Measurements from ENCODE around the gene FAM131B. TPM values are rescaled to one million over a fixed set of nuclear protein-coding genes. Genes with fewer than 3 reads are reported as not detected.

FAM131B gene
- total and polyA plus RNA-seq, 9 of the 15 experiments (the other 6 are each of a cell fraction or from before 2014, with no cell fraction given): 0.03 to 0.04 TPM; not detected in 7

DNA sequence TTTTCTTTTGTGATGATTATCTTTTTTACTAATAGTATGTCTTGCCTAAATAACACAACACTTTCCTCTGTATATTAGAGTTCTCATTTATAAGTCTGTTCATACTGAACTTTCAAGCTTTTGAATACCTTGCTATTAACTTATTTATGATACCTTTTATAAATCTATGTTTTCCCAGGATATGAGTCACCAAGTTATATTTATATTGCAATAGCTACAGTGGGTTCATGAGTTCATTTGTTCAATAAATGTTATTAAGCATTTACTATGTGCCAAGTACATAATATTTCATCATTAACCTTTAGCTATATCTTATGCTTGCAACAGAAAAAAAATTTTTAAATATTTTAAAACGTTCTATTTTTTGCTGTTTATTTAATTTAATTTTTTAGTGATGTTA is 28.3 kb downstream of the FAM131B start:
- Histone ChIP-seq H3K79me2 (ENCODE audit: control insufficient read depth, insufficient read depth, low read length) (no peaks in the 10 kb centered on the region), H3K4me1 (replicated peaks in 1 of 2; ENCODE audit: control insufficient read depth in 2 of 2, insufficient read depth in 2 of 2, low read length in 2 of 2) (no peaks in the 10 kb centered on the region), H3K27me3 (ENCODE audit: control insufficient read depth in 2 of 2, insufficient read depth in 2 of 2, low read length in 2 of 2) (peaks cover 35 to 61% of the 10 kb centered on the region in 2 experiments; a peak in 4 of 5 replicates), H2AFZ (ENCODE audit: low read depth, low read length) (no peak overlapping the region), H3K27ac (ENCODE audit: extremely low read depth, low read depth, low read length) (no peak overlapping the region), H3K9me1 (ENCODE audit: control insufficient read depth, insufficient read depth, low read length) (no peaks in the 10 kb centered on the region), H3K4me3 (no peak overlapping the region), H4K20me1 (replicated peaks; ENCODE audit: control insufficient read depth, insufficient read depth, low read length) (no peaks in the 10 kb centered on the region), H3K9ac (ENCODE audit: insufficient read depth in 1 of 2, low read depth in 2 of 2, low read length in 2 of 2) (no peak overlapping the region), H3K36me3 (ENCODE audit: control insufficient read depth, insufficient read depth, low read length) (no peaks in the 10 kb centered on the region), H3K4me2 (ENCODE audit: insufficient read depth, low read length) (no peak overlapping the region), H3K9me3 (replicated peaks; ENCODE audit: control insufficient read depth, insufficient read depth, low read depth, low read length) (no peaks in the 10 kb centered on the region)
- FAIRE-seq: no peak
- TF ChIP-seq CBX8 (IDR thresholded peaks at IDR 0.05; ENCODE audit: borderline replicate concordance, extremely low read depth, low read depth, low read length, poor library complexity, severe bottlenecking) (no peak), CEBPG (CRISPR knock-in tag; IDR thresholded peaks at IDR 0.05) (no peak), CEBPG (tag; conservative IDR thresholded peaks at IDR 0.05 in 1 of 2, IDR thresholded peaks at IDR 0.05 in 1 of 2) (0 out of 4 replicates have a peak, but pooled peaks of 1 of the 2 experiments have one; percentile 34), FOXM1 (IDR thresholded peaks at IDR 0.05; ENCODE audit: low read depth) (no peak), FOXM1 (CRISPR knock-in tag; IDR thresholded peaks at IDR 0.05; ENCODE audit: low read depth) (no peak), SMAD4 (CRISPR knock-in tag; conservative IDR thresholded peaks at IDR 0.05) (no peak), EWSR1 (IDR thresholded peaks at IDR 0.05; ENCODE audit: borderline replicate concordance, low read depth, partially characterized antibody) (no peak), RNF219 (CRISPR knock-in tag; IDR thresholded peaks at IDR 0.05) (no peak), THAP12 (CRISPR knock-in tag; IDR thresholded peaks at IDR 0.05) (no peak)
- TF ChIP-seq, protein P1, sequence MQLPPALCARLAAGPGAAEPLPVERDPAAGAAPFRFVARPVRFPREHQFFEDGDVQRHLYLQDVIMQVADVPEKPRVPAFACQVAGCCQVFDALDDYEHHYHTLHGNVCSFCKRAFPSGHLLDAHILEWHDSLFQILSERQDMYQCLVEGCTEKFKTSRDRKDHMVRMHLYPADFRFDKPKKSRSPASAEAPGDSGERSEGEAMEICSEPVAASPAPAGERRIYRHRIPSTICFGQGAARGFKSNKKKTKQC (CRISPR knock-in tag; IDR thresholded peaks at IDR 0.05): no peak
- TF ChIP-seq, protein P2, sequence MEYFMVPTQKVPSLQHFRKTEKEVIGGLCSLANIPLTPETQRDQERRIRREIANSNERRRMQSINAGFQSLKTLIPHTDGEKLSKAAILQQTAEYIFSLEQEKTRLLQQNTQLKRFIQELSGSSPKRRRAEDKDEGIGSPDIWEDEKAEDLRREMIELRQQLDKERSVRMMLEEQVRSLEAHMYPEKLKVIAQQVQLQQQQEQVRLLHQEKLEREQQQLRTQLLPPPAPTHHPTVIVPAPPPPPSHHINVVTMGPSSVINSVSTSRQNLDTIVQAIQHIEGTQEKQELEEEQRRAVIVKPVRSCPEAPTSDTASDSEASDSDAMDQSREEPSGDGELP (CRISPR knock-in tag; IDR thresholded peaks at IDR 0.05; ENCODE audit: borderline replicate concordance): no peak
- ChIA-PET CTCF (ENCODE audit: low intra/inter-chr PET ratio) (interaction anchor here (0.6 kb wide), 1 partner anchor 14 kb away, joined by 3 read pairs; no protein-coding TSS in a partner anchor), POLR2A (interaction anchor here (0.7 to 1.8 kb wide), 4 partner anchors 11 to 123 kb away, joined by 3 to 5 read pairs (median 4); no protein-coding TSS in a partner anchor)
- no TSS peak for BruUV-seq (replicated peaks)
- in situ Hi-C loops (cut with MboI) (no loop called here), intact Hi-C loops (cut with micrococcal nuclease) (no loop called here)
- no peak for DNase-seq (ENCODE audit: extremely low read depth in 1 of 4, low spot score in 3 of 4)
- no peak for ATAC-seq
- WGBS (ENCODE audit: insufficient coverage, low coverage, missing lambda C conversion rate): 0% methylated on average over 1 of the region's 1 CpG
